H9 (cell line): ENCODE results near the gene RNPEPL1. TPM values are rescaled to one million over a fixed set of nuclear protein-coding genes. Genes with fewer than 3 reads are reported as not detected.

Source experiments
- DNase-seq: peaks from one replicate; pipeline ENCODE4 v3.0.0-alpha.2; 2017
- H2AFZ ChIP-seq: one replicate; pipeline ENCODE4 v1.6.1; 2013; ENCODE audit warnings: mild to moderate bottlenecking, low read length, control low read depth, moderate library complexity
- H2AK5ac ChIP-seq: 2 replicates; pipeline ENCODE4 v1.6.1; 2013; ENCODE audit warnings: low read length, control low read depth, mixed read lengths; ENCODE audit not compliant: insufficient read length
- H2BK120ac ChIP-seq: one replicate; pipeline ENCODE4 v1.6.1; 2013; ENCODE audit warnings: low read depth, mild to moderate bottlenecking, low read length, control low read depth, inconsistent platforms; ENCODE audit not compliant: poor library complexity, severe bottlenecking
- H2BK12ac ChIP-seq: 2 replicates; pipeline ENCODE4 v1.6.1; 2013; ENCODE audit warnings: low read length, control low read depth, mixed read lengths, low read depth; ENCODE audit not compliant: insufficient read length
- H2BK15ac ChIP-seq: 2 replicates; pipeline ENCODE4 v1.6.1; 2013; ENCODE audit warnings: low read depth, low read length, control low read depth
- H2BK20ac ChIP-seq: one replicate; pipeline ENCODE4 v1.6.1; 2013; ENCODE audit warnings: low read depth, mild to moderate bottlenecking, low read length, control low read depth, inconsistent platforms; ENCODE audit not compliant: poor library complexity, severe bottlenecking
- H2BK5ac ChIP-seq: 2 replicates; pipeline ENCODE4 v1.6.1; 2013; ENCODE audit warnings: low read length, control low read depth, mixed read lengths; ENCODE audit not compliant: insufficient read length
- H3K14ac ChIP-seq: 2 replicates; pipeline ENCODE4 v1.6.1; 2013; ENCODE audit warnings: low read length, control low read depth; ENCODE audit not compliant: insufficient read depth
- H3K18ac ChIP-seq: 2 replicates; pipeline ENCODE4 v1.6.1; 2013; ENCODE audit warnings: low read depth, mild to moderate bottlenecking, mixed read lengths, low read length, control low read depth; ENCODE audit not compliant: insufficient read length
- H3K23ac ChIP-seq: 2 replicates; pipeline ENCODE4 v1.6.1; 2013; ENCODE audit warnings: low read length, control low read depth, mixed read lengths, low read depth; ENCODE audit not compliant: insufficient read length
- H3K23me2 ChIP-seq: 2 replicates; pipeline ENCODE4 v1.6.1; 2013; ENCODE audit warnings: low read depth, mild to moderate bottlenecking, mixed read lengths, low read length, control low read depth; ENCODE audit not compliant: insufficient read length, poor library complexity, severe bottlenecking
- H3K27ac ChIP-seq: 2 replicates; pipeline ENCODE4 v1.5.1; 2013; ENCODE audit warnings: low read length, control low read depth, mixed read lengths, low read depth; ENCODE audit not compliant: insufficient read length
- H3K27me3 ChIP-seq: 2 replicates; pipeline ENCODE4 v1.6.1; 2013; ENCODE audit warnings: low read length, control low read depth, inconsistent platforms; ENCODE audit not compliant: insufficient read depth
- H3K4ac ChIP-seq: 2 replicates; pipeline ENCODE4 v1.6.1; 2013; ENCODE audit warnings: low read depth, mild to moderate bottlenecking, control low read depth, inconsistent platforms, low read length, moderate library complexity
- H3K4me1 ChIP-seq: 2 replicates; pipeline ENCODE4 v1.6.1; 2013; ENCODE audit warnings: low read length, control low read depth, inconsistent platforms; ENCODE audit not compliant: insufficient read depth
- H3K4me2 ChIP-seq: 2 replicates; pipeline ENCODE4 v1.6.1; 2013; ENCODE audit warnings: low read length, control low read depth, mixed read lengths; ENCODE audit not compliant: insufficient read length, insufficient read depth
- H3K56ac ChIP-seq: 2 replicates; pipeline ENCODE4 v1.6.1; 2013; ENCODE audit warnings: low read depth, mild to moderate bottlenecking, mixed read lengths, low read length, control low read depth; ENCODE audit not compliant: insufficient read length
- H3K79me1 ChIP-seq: 2 replicates; pipeline ENCODE4 v1.6.1; 2013; ENCODE audit warnings: low read depth, mild to moderate bottlenecking, moderate library complexity, low read length, control low read depth, inconsistent platforms; ENCODE audit not compliant: insufficient read depth, poor library complexity, severe bottlenecking
- H3K79me2 ChIP-seq: 2 replicates; pipeline ENCODE4 v1.6.1; 2013; ENCODE audit warnings: low read length, control low read depth, inconsistent platforms; ENCODE audit not compliant: insufficient read depth
- H3K9ac ChIP-seq: 2 replicates; pipeline ENCODE4 v1.6.1; 2013; ENCODE audit warnings: low read length, control low read depth, mixed read lengths; ENCODE audit not compliant: insufficient read length; ENCODE audit errors: extremely low read depth
- H3K9me3 ChIP-seq: one replicate; pipeline ENCODE4 v1.6.1; 2013; ENCODE audit warnings: low read depth, low read length, inconsistent platforms; ENCODE audit not compliant: control insufficient read depth
- H3T11ph ChIP-seq: one replicate; pipeline ENCODE4 v1.6.1; 2013; ENCODE audit warnings: mild to moderate bottlenecking, low read length, control low read depth, inconsistent platforms
- H4K20me1 ChIP-seq: one replicate; pipeline ENCODE4 v1.6.1; 2013; ENCODE audit not compliant: control insufficient read depth, insufficient read length, insufficient read depth
- H4K5ac ChIP-seq: 2 replicates; pipeline ENCODE4 v1.6.1; 2013; ENCODE audit warnings: low read depth, mild to moderate bottlenecking, mixed read lengths, low read length, control low read depth; ENCODE audit not compliant: insufficient read length
- H4K8ac ChIP-seq: replicated peaks from 2 replicates; pipeline ENCODE4 v1.6.1; 2013; ENCODE audit warnings: low read length, control low read depth, mixed read lengths, low read depth; ENCODE audit not compliant: insufficient read length
- H4K91ac ChIP-seq: 2 replicates; pipeline ENCODE4 v1.6.1; 2013; ENCODE audit warnings: low read depth, mild to moderate bottlenecking, moderate library complexity, mixed read lengths, low read length, control low read depth; ENCODE audit not compliant: insufficient read length
- H3K27ac Mint-ChIP-seq, 3 experiments: 2 replicates in 2 of 3; 3 replicates in 1 of 3; pipeline ENCODE4 v1.8.0; 2020 to 2021; ENCODE audit warnings: mixed read lengths in 3 of 3, mild to moderate bottlenecking in 1 of 3, moderate library complexity in 1 of 3
- H3K27me3 Mint-ChIP-seq: 2 replicates; pipeline ENCODE4 v1.8.0; 2021; ENCODE audit warnings: low read depth, mild to moderate bottlenecking, moderate library complexity, mixed read lengths
- H3K36me3 Mint-ChIP-seq, 3 experiments: 2 replicates in 2 of 3; 3 replicates in 1 of 3; pipeline ENCODE4 v1.8.0; 2020 to 2021; ENCODE audit warnings: low read depth in 3 of 3, mixed read lengths in 3 of 3; ENCODE audit not compliant: insufficient read depth in 1 of 3
- H3K4me1 Mint-ChIP-seq, 2 experiments: 2 replicates each; pipeline ENCODE4 v1.8.0; 2020; ENCODE audit warnings: mixed read lengths in 2 of 2
- H3K4me3 Mint-ChIP-seq, 2 experiments: 2 replicates in 1 of 2; 3 replicates in 1 of 2; pipeline ENCODE4 v1.8.0; 2020 to 2021; ENCODE audit warnings: mild to moderate bottlenecking in 2 of 2, mixed read lengths in 2 of 2, moderate library complexity in 1 of 2
- H3K9me3 Mint-ChIP-seq, 2 experiments: 2 replicates in 1 of 2; 3 replicates in 1 of 2; pipeline ENCODE4 v1.8.0; 2020; ENCODE audit warnings: mild to moderate bottlenecking in 2 of 2, mixed read lengths in 2 of 2, moderate library complexity in 1 of 2
- CTCF ChIP-seq: fragments of 200-600 bp; sonication (generic); conservative IDR thresholded peaks from 3 replicates; pipeline ENCODE4 v1.8.0; 2021; ENCODE audit warnings: antibody characterized with exemption, mild to moderate bottlenecking
- WGBS: extraction: QIAGEN DNeasy Blood & Tissue Kit; methylation state at CpG from one replicate; pipeline ENCODE4 v1.1.7; 2013; ENCODE audit warnings: missing lambda C conversion rate, low lambda C conversion rate, mixed read lengths; ENCODE audit not compliant: insufficient read length; ENCODE audit errors: extremely low coverage; 5-methylcytosine and 5-hydroxymethylcytosine counted together
- total RNA-seq: library from RNA; stranded (reverse); gene quantifications from 2 replicates; pipeline ENCODE4 v1.2.1, GENCODE V29; 2021

The RNPEPL1 gene
- total RNA-seq, 1 experiment from 2014 or later, result 22.5 TPM

GRCh38 chr2:240567137-240567871 is 980 bp upstream of the RNPEPL1 start:
- no peaks in the 10 kb centered on the region; the same call in 1 of the 2 replicates for H3K79me2 ChIP-seq
- no peak overlapping the region for H4K91ac ChIP-seq
- Mint-ChIP-seq H3K4me1 (peaks cover 23 to 24% of the 10 kb centered on the region in 2 experiments), H3K27me3 (peaks cover 26% of the 10 kb centered on the region), H3K9me3 (no peaks in the 10 kb centered on the region), H3K36me3 (peaks cover 0 to 13% (median 2%) of the 10 kb centered on the region in 3 experiments; a peak in 3 of 7 replicates), H3K27ac (no peak overlapping the region), H3K4me3 (peak overlapping the region; percentile 63 to 82)
- no peaks in the 10 kb centered on the region for H3K9me3 ChIP-seq
- H2BK5ac ChIP-seq, result no peak overlapping the region
- no peak overlapping the region for H4K5ac ChIP-seq
- peaks cover 20% of the 10 kb centered on the region for H3K27me3 ChIP-seq
- no peaks in the 10 kb centered on the region for H4K20me1 ChIP-seq
- no peak overlapping the region for H2AFZ ChIP-seq
- H3K23ac ChIP-seq, result no peak overlapping the region
- H2BK20ac ChIP-seq, result no peak overlapping the region
- no peak overlapping the region for H3K27ac ChIP-seq
- no peak overlapping the region for H4K8ac ChIP-seq
- peaks cover 2% of the 10 kb centered on the region; the same call in 1 of the 2 replicates for H3K4me1 ChIP-seq
- no peak overlapping the region for H3T11ph ChIP-seq
- H3K4ac ChIP-seq, result no peak overlapping the region
- peaks cover 11% of the 10 kb centered on the region for H3K23me2 ChIP-seq
- no peak overlapping the region for H2BK120ac ChIP-seq
- no peaks in the 10 kb centered on the region for H3K79me1 ChIP-seq
- no peak for DNase-seq
- no CpG with 5 or more reads among the region's 26 CpGs for WGBS
- H3K18ac ChIP-seq, result no peak overlapping the region
- no peak overlapping the region for H3K14ac ChIP-seq
- H3K9ac ChIP-seq, result no peak overlapping the region
- H3K56ac ChIP-seq, result no peak overlapping the region
- no peak overlapping the region for H2BK15ac ChIP-seq
- H3K4me2 ChIP-seq, result peak overlapping the region; percentile 59
- no peak for TF ChIP-seq CTCF
- no peak overlapping the region for H2AK5ac ChIP-seq
- no peak overlapping the region for H2BK12ac ChIP-seq
